Fibroblast of the aortic adventitia (primary cell): ENCODE results near the gene FER. TPM values are rescaled to one million over a fixed set of nuclear protein-coding genes. Genes with fewer than 3 reads are reported as not detected.

Source experiments
- DNase-seq: peaks from one replicate; pipeline ENCODE4 v3.0.0-alpha.2; 2010; ENCODE audit warnings: low read depth
- H3K4me3 ChIP-seq: 2 replicates; pipeline ENCODE4 v1.5.1; 2011; ENCODE audit warnings: low read depth, mild to moderate bottlenecking, control low read depth, low read length, moderate library complexity
- total RNA-seq: library from RNA; depleted of rRNA; stranded (reverse); fragments of >200 nt; gene quantifications from 2 replicates; pipeline ENCODE4 v1.2.3, GENCODE V29; 2012; ENCODE audit warnings: low replicate concordance
- TF ChIP-seq, protein P1 (sequence below): IDR thresholded peaks from 2 replicates; pipeline ENCODE4 v1.5.1; 2011; ENCODE audit warnings: mild to moderate bottlenecking, low read length, control low read depth, inconsistent platforms; ENCODE audit not compliant: insufficient read depth

Gene FER
- total RNA-seq, 1 donor = 41.5 TPM

GRCh38 chr5:108743846-108744245 is 3.9 kb upstream of the FER start:
- no peak overlapping the region for H3K4me3 ChIP-seq
- DNase-seq = no peak
- TF ChIP-seq, protein P1, sequence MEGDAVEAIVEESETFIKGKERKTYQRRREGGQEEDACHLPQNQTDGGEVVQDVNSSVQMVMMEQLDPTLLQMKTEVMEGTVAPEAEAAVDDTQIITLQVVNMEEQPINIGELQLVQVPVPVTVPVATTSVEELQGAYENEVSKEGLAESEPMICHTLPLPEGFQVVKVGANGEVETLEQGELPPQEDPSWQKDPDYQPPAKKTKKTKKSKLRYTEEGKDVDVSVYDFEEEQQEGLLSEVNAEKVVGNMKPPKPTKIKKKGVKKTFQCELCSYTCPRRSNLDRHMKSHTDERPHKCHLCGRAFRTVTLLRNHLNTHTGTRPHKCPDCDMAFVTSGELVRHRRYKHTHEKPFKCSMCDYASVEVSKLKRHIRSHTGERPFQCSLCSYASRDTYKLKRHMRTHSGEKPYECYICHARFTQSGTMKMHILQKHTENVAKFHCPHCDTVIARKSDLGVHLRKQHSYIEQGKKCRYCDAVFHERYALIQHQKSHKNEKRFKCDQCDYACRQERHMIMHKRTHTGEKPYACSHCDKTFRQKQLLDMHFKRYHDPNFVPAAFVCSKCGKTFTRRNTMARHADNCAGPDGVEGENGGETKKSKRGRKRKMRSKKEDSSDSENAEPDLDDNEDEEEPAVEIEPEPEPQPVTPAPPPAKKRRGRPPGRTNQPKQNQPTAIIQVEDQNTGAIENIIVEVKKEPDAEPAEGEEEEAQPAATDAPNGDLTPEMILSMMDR = no peak

DNA sequence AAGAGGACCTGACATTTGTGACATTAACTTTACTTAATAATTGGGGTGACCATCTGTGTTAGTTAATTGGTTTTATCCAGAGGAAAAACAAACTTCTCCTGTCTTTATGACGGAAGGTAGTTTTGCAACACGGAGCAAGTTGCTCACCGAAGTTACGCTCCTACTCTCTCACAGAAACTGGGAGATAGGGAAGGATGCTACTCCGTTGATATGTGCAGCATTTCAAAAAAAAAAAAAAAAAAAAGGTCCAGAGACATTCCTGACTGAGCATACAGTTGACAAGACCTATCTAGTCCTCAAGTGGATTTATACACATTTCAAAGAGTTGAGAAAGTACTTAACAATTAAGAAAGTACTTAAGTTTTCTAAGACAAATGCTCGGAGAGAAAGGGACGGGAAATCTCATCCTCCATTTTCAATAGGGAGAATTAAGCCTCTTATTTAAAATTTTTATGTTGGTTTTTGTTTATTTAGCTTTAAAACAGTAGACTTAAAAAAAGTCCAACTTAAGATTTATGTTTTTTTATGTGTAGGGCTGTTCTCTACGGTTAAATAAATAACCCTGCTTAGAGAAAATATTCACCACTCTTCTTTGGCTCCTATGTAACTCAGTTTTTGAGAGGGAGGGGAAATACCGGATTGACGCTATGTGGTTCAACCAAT is 455 bp upstream of the FER start:
- DNase-seq = no peak
- TF ChIP-seq, protein P1 = no peak

GRCh38 chr5:108748401-108749127 is 867 bp downstream of the FER start:
- DNase-seq = peak; percentile 99
- H3K4me3 ChIP-seq = peak overlapping the region; percentile 78
- TF ChIP-seq, protein P1 = no peak

More for the DNA sequence above, 455 bp upstream of the FER start:
- peak overlapping the region; percentile 78 for H3K4me3 ChIP-seq

- TF ChIP-seq, protein P1 = no peak
- H3K4me3 ChIP-seq = peak overlapping the region; percentile 78
- DNase-seq = no peak
Observed at GRCh38 chr5:108749128-108749861, 1.6 kb downstream of the FER start.

- no peak overlapping the region for H3K4me3 ChIP-seq
- peak; percentile 56 for DNase-seq
- TF ChIP-seq, protein P1 = no peak
Observed at GRCh38 chr5:108753331-108753730, 5.6 kb downstream of the FER start.

GRCh38 chr5:108753877-108754276 is 6.2 kb downstream of the FER start:
- H3K4me3 ChIP-seq = no peak overlapping the region
- DNase-seq = peak; percentile 66
- TF ChIP-seq, protein P1 = no peak
